GM12878 (cell line): Measurements from ENCODE around the gene PFDN4.

Experiments
- CREB1 ChIP-seq: IDR thresholded peaks from 2 replicates; pipeline ENCODE4 v1.6.1; 2012; ENCODE audit warnings: low read depth, mild to moderate bottlenecking, inconsistent platforms
- POLR2AphosphoS5 ChIP-seq: IDR thresholded peaks from 2 replicates; pipeline ENCODE4 v1.6.1; 2011; ENCODE audit warnings: mild to moderate bottlenecking, low read length, inconsistent platforms

DNA sequence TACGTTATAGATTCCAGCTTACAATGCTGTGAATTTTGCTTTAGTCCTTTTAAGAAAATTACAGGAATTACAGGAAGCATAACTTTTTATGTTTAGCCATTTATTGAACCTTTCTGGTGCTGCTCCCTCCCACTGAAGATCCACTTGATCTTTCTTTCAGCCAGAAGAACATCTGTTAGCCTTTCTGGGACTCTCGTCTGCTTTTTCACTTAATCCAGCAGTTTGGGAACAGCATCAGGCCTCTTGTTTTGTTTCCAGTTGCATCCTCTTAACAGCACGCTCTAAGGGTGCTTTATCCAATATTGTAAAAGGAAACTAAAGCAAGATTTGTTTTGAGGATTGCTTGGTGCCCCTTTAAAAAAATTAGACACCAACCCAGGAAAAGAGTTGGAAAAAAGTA, 23.8 kb upstream of the PFDN4 start:
- TF ChIP-seq POLR2AphosphoS5, result no peak
- TF ChIP-seq CREB1, result no peak
